Ishikawa (cell line): Measurements from ENCODE around the gene BTBD8.

Source experiments
- CEBPB ChIP-seq: IDR thresholded peaks from 2 replicates; pipeline ENCODE4 v1.6.1; 2012
- CREB1 ChIP-seq: IDR thresholded peaks from 2 replicates; pipeline ENCODE4 v1.6.1; 2012; ENCODE audit warnings: low read depth
- EGR1 ChIP-seq: IDR thresholded peaks from 2 replicates; pipeline ENCODE4 v1.6.1; 2012
- EP300 ChIP-seq: IDR thresholded peaks from 2 replicates; pipeline ENCODE4 v1.6.1; 2012; ENCODE audit warnings: borderline replicate concordance
- FOXM1 ChIP-seq: IDR thresholded peaks from 2 replicates; pipeline ENCODE4 v1.6.1; 2012; ENCODE audit warnings: low read depth, borderline replicate concordance
- MAX ChIP-seq: IDR thresholded peaks from 2 replicates; pipeline ENCODE4 v1.6.1; 2012
- NFIC ChIP-seq: IDR thresholded peaks from 2 replicates; pipeline ENCODE4 v1.6.1; 2012
- RAD21 ChIP-seq: IDR thresholded peaks from 2 replicates; pipeline ENCODE4 v1.6.1; 2012; ENCODE audit warnings: low read depth
- TAF1 ChIP-seq: IDR thresholded peaks from 2 replicates; pipeline ENCODE4 v1.6.1; 2012; ENCODE audit warnings: low read depth, mild to moderate bottlenecking
- TCF12 ChIP-seq: IDR thresholded peaks from 2 replicates; pipeline ENCODE4 v1.6.1; 2012; ENCODE audit warnings: low read depth
- TEAD4 ChIP-seq: IDR thresholded peaks from 2 replicates; pipeline ENCODE4 v1.6.1; 2012
- YY1 ChIP-seq: IDR thresholded peaks from 2 replicates; pipeline ENCODE4 v1.6.1; 2012; ENCODE audit warnings: low read depth
- ZBTB7A ChIP-seq: IDR thresholded peaks from 2 replicates; pipeline ENCODE4 v1.6.1; 2012; ENCODE audit warnings: low read depth
- TF ChIP-seq, protein P1 (sequence below): IDR thresholded peaks from 2 replicates; pipeline ENCODE4 v1.6.1; 2012; ENCODE audit warnings: low read depth, mild to moderate bottlenecking
- TF ChIP-seq, protein P2 (sequence below): IDR thresholded peaks from 2 replicates; pipeline ENCODE4 v1.6.1; 2012

BTBD8 gene

GRCh38 chr1:92096317-92096716 lies 16.2 kb downstream of the BTBD8 start:
- no peak for TF ChIP-seq RAD21
- no peak for TF ChIP-seq ZBTB7A
- TF ChIP-seq, protein P1, sequence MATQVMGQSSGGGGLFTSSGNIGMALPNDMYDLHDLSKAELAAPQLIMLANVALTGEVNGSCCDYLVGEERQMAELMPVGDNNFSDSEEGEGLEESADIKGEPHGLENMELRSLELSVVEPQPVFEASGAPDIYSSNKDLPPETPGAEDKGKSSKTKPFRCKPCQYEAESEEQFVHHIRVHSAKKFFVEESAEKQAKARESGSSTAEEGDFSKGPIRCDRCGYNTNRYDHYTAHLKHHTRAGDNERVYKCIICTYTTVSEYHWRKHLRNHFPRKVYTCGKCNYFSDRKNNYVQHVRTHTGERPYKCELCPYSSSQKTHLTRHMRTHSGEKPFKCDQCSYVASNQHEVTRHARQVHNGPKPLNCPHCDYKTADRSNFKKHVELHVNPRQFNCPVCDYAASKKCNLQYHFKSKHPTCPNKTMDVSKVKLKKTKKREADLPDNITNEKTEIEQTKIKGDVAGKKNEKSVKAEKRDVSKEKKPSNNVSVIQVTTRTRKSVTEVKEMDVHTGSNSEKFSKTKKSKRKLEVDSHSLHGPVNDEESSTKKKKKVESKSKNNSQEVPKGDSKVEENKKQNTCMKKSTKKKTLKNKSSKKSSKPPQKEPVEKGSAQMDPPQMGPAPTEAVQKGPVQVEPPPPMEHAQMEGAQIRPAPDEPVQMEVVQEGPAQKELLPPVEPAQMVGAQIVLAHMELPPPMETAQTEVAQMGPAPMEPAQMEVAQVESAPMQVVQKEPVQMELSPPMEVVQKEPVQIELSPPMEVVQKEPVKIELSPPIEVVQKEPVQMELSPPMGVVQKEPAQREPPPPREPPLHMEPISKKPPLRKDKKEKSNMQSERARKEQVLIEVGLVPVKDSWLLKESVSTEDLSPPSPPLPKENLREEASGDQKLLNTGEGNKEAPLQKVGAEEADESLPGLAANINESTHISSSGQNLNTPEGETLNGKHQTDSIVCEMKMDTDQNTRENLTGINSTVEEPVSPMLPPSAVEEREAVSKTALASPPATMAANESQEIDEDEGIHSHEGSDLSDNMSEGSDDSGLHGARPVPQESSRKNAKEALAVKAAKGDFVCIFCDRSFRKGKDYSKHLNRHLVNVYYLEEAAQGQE: no peak
- no peak for TF ChIP-seq NFIC
- no peak for TF ChIP-seq EGR1
- no peak for TF ChIP-seq TAF1
- TF ChIP-seq CREB1: no peak
- no peak for TF ChIP-seq MAX
- no peak for TF ChIP-seq TEAD4
- no peak for TF ChIP-seq FOXM1

GRCh38 chr1:92105546-92106081 lies 25.5 kb downstream of the BTBD8 start:
- TF ChIP-seq ZBTB7A: no peak

GRCh38 chr1:92108631-92109030 lies 28.5 kb downstream of the BTBD8 start:
- TF ChIP-seq CEBPB (no peak), MAX (no peak), CREB1 (no peak), TAF1 (no peak), TCF12 (no peak), EGR1 (no peak), ZBTB7A (no peak), FOXM1 (no peak), NFIC (no peak), RAD21 (no peak), YY1 (no peak), EP300 (no peak), TEAD4 (no peak)
- TF ChIP-seq, protein P2, sequence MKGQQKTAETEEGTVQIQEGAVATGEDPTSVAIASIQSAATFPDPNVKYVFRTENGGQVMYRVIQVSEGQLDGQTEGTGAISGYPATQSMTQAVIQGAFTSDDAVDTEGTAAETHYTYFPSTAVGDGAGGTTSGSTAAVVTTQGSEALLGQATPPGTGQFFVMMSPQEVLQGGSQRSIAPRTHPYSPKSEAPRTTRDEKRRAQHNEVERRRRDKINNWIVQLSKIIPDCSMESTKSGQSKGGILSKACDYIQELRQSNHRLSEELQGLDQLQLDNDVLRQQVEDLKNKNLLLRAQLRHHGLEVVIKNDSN: no peak
- TF ChIP-seq, protein P1: no peak

- TF ChIP-seq, protein P2: no peak
- TF ChIP-seq ZBTB7A (no peak), CEBPB (no peak), RAD21 (no peak), EP300 (no peak), FOXM1 (no peak)
Observed at GRCh38 chr1:92117526-92117925, 37.4 kb downstream of the BTBD8 start.

DNA sequence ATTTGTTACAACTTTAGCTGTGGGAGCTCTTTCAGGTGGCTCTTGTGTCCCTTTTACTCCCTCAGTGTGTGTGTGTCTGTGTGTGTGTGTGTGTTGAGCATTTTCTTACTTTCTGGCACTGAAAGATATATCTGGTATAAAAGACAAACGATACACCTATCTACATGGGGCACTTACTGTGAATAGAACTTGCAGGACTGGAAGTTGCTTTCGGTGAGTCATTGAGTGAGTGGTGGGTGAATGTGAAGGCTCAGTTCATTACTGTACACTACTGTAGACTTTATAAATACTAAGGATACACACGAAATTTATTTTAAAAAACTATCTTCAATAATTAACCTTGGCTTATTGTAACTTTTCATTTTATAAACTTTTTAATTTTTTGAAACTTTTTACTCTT lies 38.7 kb downstream of the BTBD8 start:
- TF ChIP-seq RAD21: no peak
- TF ChIP-seq YY1: no peak
- TF ChIP-seq FOXM1: no peak
- no peak for TF ChIP-seq NFIC
- TF ChIP-seq EGR1: no peak
- no peak for TF ChIP-seq TAF1
- no peak for TF ChIP-seq CEBPB
- TF ChIP-seq CREB1: no peak
- TF ChIP-seq, protein P2: no peak
- TF ChIP-seq TEAD4: no peak
- no peak for TF ChIP-seq MAX
- no peak for TF ChIP-seq TCF12
- TF ChIP-seq EP300: no peak
- no peak for TF ChIP-seq ZBTB7A
- TF ChIP-seq, protein P1: no peak
